ENCODE measurements around the gene MYH15.

Gene MYH15

GRCh38 chr3:108509263-108509662 is 1.1 kb downstream of the MYH15 start:
- DNase-seq (ENCODE audit: low read depth): no peak

DNA sequence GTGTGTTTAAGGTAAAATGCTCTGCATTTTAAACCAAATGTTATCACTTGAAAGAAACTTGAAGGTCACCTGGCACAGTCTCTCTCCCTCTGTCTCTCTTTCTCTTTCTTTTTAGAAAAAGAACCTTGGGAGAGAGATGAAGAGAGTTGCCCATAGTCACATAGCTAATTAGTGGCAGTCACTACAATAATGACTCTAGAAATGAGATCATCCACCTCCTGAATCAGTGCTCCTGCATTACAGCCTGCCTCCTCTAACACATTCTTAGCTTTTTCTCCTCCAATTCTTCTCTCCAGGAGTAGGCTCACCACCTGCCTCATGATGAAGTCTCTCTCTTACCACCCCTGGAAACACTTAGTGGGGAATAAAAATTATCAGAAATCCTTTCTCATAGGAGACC is 2.5 kb downstream of the MYH15 start:
- no peak for DNase-seq (ENCODE audit: low read depth)

DNA sequence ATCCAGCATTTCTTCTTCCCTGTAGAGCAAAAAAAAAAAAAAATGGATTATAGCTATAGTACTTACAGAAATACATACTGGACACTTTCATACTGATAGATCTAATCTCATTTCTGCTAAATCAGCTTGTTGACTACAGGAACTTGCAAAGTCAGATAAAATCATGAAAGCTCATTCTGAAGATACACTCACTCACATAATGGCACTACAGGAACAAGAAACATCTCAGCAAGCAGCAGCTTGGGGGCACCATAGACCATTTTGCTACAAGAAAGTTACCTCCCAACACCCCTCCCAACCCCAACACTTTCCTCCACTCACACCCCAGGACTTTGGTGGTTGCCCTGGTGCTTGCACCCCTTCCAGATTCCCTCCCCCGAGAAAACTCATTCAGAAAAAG is 4.6 kb downstream of the MYH15 start:
- no peak for DNase-seq (ENCODE audit: low read depth)

DNA sequence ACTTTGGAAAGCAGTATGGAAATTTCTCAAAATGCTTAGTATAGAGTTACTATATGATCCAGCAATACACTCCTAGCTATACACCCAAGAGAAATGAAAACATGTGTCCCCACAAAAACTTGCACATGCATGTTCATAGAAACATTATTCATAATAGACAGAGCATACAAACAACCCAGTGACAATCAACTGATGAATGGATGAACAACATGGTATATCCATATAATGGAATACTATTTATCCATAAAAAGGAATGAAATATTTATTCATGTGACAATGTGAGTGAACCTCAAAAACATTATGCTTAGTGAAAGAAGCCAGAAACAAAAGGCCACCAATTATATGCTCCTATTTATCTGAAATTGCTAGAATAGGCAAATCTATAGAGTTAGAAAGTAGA is 6.7 kb downstream of the MYH15 start:
- no peak for DNase-seq (ENCODE audit: low read depth)

DNA sequence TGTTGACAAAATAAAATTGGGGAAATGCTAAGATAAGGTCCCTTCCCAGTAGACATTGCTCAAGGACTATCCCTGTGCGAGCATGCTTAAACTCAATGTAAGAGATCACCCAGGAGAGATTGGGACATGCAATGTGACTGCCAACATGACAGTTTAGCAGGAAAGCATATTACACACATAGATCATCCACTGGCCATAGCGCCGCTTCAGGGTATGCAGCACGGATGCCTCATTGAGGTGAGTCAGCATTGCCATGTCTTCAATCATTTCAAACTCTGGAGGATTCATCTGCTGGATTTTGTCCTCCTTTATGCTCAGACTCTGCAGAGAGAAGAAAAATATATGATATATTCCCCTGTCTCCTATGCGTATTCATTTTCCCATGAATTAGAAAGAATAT is 8.9 kb downstream of the MYH15 start:
- DNase-seq (ENCODE audit: low read depth): no peak

- DNase-seq (ENCODE audit: low read depth): no peak
Observed at GRCh38 chr3:108500728-108501127, 9.7 kb downstream of the MYH15 start.

- DNase-seq (ENCODE audit: low read depth): no peak
Observed at GRCh38 chr3:108497271-108497670, 13.1 kb downstream of the MYH15 start.

- no peak for DNase-seq (ENCODE audit: low read depth)
Observed at GRCh38 chr3:108495717-108496116, 14.7 kb downstream of the MYH15 start.

- no peak for DNase-seq (ENCODE audit: low read depth)
Observed at GRCh38 chr3:108494906-108495531, 15.4 kb downstream of the MYH15 start.

DNA sequence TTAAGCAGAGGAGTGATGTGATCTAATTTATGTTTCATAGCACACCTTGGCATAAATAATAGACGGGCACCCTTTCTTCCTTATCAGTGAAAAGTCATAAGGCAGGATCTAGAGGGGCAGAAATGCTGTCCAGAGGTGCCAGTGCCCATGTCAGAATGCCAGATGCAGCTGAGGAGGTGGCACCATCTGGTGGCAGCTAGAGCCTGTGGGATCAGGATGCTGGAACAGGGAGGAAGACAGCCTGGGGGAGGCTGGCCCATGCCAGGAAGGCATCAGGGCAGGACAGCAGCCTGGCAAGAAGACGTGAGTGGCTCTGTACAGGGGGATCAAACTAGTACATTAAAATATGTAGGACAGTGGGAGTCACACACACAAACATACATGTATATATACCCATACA is 16.5 kb downstream of the MYH15 start:
- DNase-seq (ENCODE audit: low read depth): no peak

- no peak for DNase-seq (ENCODE audit: low read depth)
Observed at GRCh38 chr3:108491456-108491855, 18.9 kb downstream of the MYH15 start.

DNA sequence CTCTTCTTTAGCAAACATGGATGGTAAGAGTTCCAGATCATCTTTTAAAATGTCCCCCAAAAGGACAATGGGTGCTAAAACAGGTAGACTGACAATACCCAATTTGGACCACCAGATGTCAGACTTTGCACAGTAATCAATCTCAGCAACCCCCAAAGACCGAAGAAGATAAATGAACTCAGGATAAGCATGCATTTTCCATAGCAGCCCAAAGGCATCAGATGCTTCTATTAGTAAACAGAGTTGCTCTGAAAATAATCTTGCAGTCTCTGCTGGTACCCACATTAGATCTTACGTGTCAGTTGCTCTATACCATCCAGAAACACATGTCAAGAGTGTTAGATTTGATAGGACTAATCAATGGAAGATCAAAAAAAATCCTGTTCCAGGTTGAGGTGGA is 20.6 kb downstream of the MYH15 start:
- DNase-seq (ENCODE audit: low read depth): no peak

GRCh38 chr3:108488631-108489030 is 21.8 kb downstream of the MYH15 start:
- DNase-seq (ENCODE audit: low read depth): no peak

- no peak for DNase-seq (ENCODE audit: low read depth)
Observed at GRCh38 chr3:108487439-108487838, 23.0 kb downstream of the MYH15 start.

- DNase-seq (ENCODE audit: low read depth): no peak
Observed at GRCh38 chr3:108486941-108487340, 23.5 kb downstream of the MYH15 start.

- DNase-seq (ENCODE audit: low read depth): no peak
Observed at GRCh38 chr3:108486338-108486737, 24.1 kb downstream of the MYH15 start.

DNA sequence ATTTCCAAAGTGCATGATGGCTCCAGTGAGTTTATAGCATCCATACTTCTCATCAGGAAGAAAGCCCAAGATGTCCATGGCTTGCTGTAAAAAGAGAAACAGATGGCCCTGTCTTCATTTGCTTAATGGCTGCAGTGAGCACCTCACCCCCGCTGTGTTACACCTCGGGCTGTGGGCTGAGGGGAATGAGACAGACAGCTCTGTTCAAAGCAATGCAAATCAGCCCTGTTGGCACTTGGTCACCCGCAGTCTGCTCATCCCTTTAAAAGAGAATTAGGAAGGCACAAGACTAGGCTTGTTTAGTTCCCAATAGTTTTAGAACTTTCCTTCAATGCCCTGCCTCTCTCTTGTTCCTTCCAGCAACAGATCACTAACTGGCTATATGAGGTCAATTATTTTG is 25.2 kb downstream of the MYH15 start:
- DNase-seq (ENCODE audit: low read depth): no peak

DNA sequence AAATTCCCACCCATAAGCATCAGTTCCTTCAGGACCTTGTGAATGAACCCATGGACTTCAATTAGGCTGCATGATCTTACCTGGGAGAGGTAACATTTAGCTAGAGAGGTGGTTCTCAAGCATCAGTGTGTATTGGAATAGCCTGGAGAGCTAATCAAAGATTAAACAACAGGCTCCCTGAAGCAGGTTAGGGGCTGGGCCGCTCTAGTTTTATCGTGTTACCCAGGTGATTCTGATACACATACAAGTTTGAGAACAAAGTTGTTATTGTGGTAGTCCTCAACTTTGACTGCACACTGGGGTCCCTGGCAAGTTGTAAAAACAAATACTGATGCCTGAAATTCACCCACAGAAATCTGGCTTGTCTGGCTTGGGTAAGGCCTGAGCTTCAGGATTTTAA is 31.2 kb downstream of the MYH15 start:
- no peak for DNase-seq (ENCODE audit: low read depth)

DNA sequence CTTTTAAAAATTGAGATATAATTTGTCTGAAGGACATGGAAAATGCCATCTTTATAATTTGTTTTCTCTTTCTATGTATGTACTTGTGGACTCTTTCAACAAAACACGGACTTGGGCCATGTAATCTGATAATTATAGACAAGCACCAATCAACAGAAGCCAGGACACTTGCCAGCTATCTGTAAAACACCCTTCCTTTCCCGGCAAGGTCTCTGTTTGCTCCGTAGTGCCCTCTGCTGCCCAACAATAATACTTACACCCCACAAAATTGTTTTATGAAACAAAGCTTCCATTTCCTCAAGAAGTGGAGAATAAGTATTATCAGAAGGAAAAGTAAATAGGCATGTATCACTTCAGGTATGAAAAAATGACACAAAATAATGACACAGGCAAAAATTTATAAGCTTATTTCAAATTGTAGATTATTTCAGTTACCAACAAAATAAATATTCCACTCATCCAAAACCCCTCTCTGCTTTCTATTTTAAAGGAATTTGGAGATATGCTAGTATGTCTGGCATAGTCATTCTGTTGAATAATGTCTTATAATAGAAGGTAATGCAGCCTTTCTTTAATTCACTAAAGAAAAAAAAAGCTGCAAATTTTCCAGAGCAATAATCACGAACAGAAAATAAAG is 32.8 kb downstream of the MYH15 start:
- no peak for DNase-seq (ENCODE audit: low read depth)

GRCh38 chr3:108475220-108475782 is 35.1 kb downstream of the MYH15 start:
- DNase-seq (ENCODE audit: low read depth): no peak

GRCh38 chr3:108474581-108474980 is 35.8 kb downstream of the MYH15 start:
- DNase-seq (ENCODE audit: low read depth): no peak

GRCh38 chr3:108473711-108474110 is 36.7 kb downstream of the MYH15 start:
- DNase-seq (ENCODE audit: low read depth): no peak

DNA sequence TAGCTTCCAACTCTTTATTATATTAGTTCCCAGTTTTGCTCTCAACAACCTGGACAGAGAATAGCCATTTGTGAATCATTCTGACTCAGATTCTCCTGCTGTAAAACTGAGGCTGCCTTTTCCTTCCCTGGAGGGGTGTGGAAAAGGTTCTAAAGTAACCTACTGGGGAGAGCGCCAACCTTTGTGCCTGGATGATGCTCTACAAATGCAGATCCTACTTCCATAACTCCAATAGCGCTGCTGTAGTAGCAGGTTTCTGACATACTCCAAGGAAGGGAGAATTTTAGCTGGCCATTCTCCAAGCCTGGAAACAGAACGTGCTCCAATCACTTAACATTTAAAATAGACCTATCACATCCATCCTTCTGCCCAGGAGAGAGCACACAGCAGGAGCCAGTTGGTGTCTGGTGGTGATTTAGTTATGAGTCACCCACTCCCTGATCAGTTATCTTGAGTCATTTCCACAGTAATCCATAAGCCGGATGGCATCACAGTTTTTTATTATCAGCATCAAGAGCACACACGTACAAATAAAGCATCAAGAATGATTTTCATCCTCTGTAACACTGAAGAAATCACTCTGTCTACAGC is 38.3 kb downstream of the MYH15 start:
- peak; percentile 81 for DNase-seq (ENCODE audit: low read depth)

DNA sequence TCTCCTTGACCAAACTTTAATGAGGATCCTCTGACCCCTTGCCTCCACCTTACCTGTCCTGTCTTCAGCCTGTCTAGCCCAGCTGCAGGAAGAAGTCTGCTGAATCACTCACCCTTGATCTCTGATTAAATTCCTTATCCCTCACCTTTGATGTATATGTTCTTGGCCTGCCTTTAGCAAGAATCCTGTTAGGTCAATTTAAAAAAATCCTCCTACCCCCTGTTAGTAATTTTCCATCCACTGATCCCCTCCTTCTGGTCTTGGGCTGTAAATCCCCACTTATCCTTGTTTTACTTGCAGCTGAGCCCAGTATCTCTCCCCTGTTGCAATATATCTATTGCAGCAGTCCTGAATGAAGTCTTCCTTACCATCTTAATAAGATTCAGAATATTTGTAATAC is 39.0 kb downstream of the MYH15 start:
- no peak for DNase-seq (ENCODE audit: low read depth)

All from HS-27A (cell line).